HepG2 (cell line): ENCODE measurements around the gene MLANA. TPM values are rescaled to one million over a fixed set of nuclear protein-coding genes. Genes with fewer than 3 reads are reported as not detected.

Experiments
- ATAC-seq: fragments of 200-7000 bp; cut with Tn5 transposase; 3 replicates; pipeline ENCODE4 v1.9.1; 2020; ENCODE audit warnings: mild to moderate bottlenecking, moderate library complexity
- BruUV-seq: library from RNA; stranded (reverse); fragments of 400-500 nt; replicated peaks from 2 replicates; lab custom pipeline; 2021; lab: Mats Ljungman, UMichigan
- CTCF ChIA-PET: fragments of 300-600 bp; formaldehyde crosslinking; extraction: SDS; loops from one replicate; lab custom pipeline; 2021; ENCODE audit warnings: low total read pairs, inconsistent platforms, low intra/inter-chr PET ratio; lab: Yijun Ruan, JAX
- POLR2A ChIA-PET: fragments of 350-600 bp; sonication (Branson Sonifier 250); formaldehyde crosslinking; loops from one replicate; lab custom pipeline; 2020; ENCODE audit warnings: antibody characterized with exemption, inconsistent platforms; lab: Yijun Ruan, JAX
- DNase-seq: peaks from one replicate; pipeline ENCODE4 v3.0.0-alpha.2; 2015; ENCODE audit warnings: low spot score
- FAIRE-seq: peaks from 3 replicates; lab custom pipeline; 2011; peaks lifted over from hg19 to GRCh38; lab: Jason Lieb, UNC
- H2AFZ ChIP-seq: one replicate; pipeline ENCODE4 v1.6.1; 2011; ENCODE audit warnings: low read length, inconsistent platforms
- H3K27ac ChIP-seq: fragments of 300-600 bp; 3 replicates; pipeline ENCODE4 v1.8.0; 2011; ENCODE audit warnings: mixed run types, mild to moderate bottlenecking, mixed read lengths, low read length, inconsistent platforms; ENCODE audit not compliant: insufficient read depth; ENCODE audit errors: extremely low read length
- H3K27me3 ChIP-seq, 2 experiments: fragments of 200-600 bp in 1 of 2; 2 replicates in 1 of 2; 3 replicates in 1 of 2; pipeline versions ENCODE4 v1.6.0 to v1.8.0; 2011; ENCODE audit warnings: low read length in 2 of 2, mild to moderate bottlenecking in 2 of 2, moderate library complexity in 2 of 2, inconsistent platforms in 1 of 2; ENCODE audit not compliant: insufficient read depth in 2 of 2, control insufficient read depth in 1 of 2
- H3K36me3 ChIP-seq, 2 experiments: fragments of 200-600 bp in 1 of 2; replicated peaks in 1 of 2; 2 replicates in 1 of 2; 3 replicates in 1 of 2; pipeline versions ENCODE4 v1.5.1 to v1.8.0; 2011; ENCODE audit warnings: low read length in 2 of 2, inconsistent platforms in 1 of 2; ENCODE audit not compliant: insufficient read depth in 2 of 2, control insufficient read depth in 1 of 2
- H3K4me1 ChIP-seq: 2 replicates; pipeline ENCODE4 v1.5.1; 2012; ENCODE audit warnings: low read length, inconsistent platforms; ENCODE audit not compliant: insufficient read depth
- H3K4me2 ChIP-seq: 2 replicates; pipeline ENCODE4 v1.6.0; 2011; ENCODE audit warnings: low read depth, low read length, inconsistent platforms
- H3K4me3 ChIP-seq, 3 experiments: fragments of 200-600 bp in 1 of 3; sonication (generic), shearing (Covaris generic) in 1 of 3; replicated peaks in 1 of 3; 2 replicates each; pipeline ENCODE4 v1.5.1; 2011 to 2016; ENCODE audit warnings: low read length in 3 of 3, inconsistent platforms in 2 of 3, low read depth in 2 of 3, mild to moderate bottlenecking in 2 of 3, control low read depth in 1 of 3, mixed read lengths in 1 of 3; ENCODE audit not compliant: insufficient read depth in 1 of 3
- H3K79me2 ChIP-seq: one replicate; pipeline ENCODE4 v1.6.1; 2011; ENCODE audit warnings: low read length, inconsistent platforms; ENCODE audit not compliant: insufficient read depth
- H3K9ac ChIP-seq: 2 replicates; pipeline ENCODE4 v1.6.0; 2011; ENCODE audit warnings: mild to moderate bottlenecking, low read depth, low read length, inconsistent platforms; ENCODE audit not compliant: insufficient read depth
- H3K9me3 ChIP-seq: 2 replicates; pipeline ENCODE4 v1.5.1; 2012; ENCODE audit warnings: mild to moderate bottlenecking, low read length
- H4K20me1 ChIP-seq: 2 replicates; pipeline ENCODE4 v1.6.0; 2011; ENCODE audit warnings: inconsistent platforms, mild to moderate bottlenecking, low read length, moderate library complexity; ENCODE audit not compliant: insufficient read depth
- HNF1A ChIP-seq, 2 experiments: sonication (generic) in 1 of 2; formaldehyde crosslinking in 1 of 2; IDR thresholded peaks; 2 replicates each; pipeline versions ENCODE4 v1.4.0 to v1.6.1; 2016 to 2020; ENCODE audit warnings: borderline replicate concordance in 1 of 2, low read depth in 1 of 2, mild to moderate bottlenecking in 1 of 2, missing genetic modification reagents in 1 of 2
- MXD4 ChIP-seq: IDR thresholded peaks from 2 replicates; pipeline ENCODE4 v1.6.1; 2016; ENCODE audit warnings: mild to moderate bottlenecking, missing biosample characterization, missing genetic modification reagents
- NFKBIZ ChIP-seq: IDR thresholded peaks from 2 replicates; pipeline ENCODE4 v1.6.1; 2018; ENCODE audit warnings: missing genetic modification reagents, missing compliant biosample characterization
- NR1H2 ChIP-seq: sonication (generic); formaldehyde crosslinking; IDR thresholded peaks from 2 replicates; pipeline ENCODE4 v1.8.1; 2022; ENCODE audit warnings: low read depth, missing genetic modification reagents, borderline replicate concordance
- RAD21 ChIP-seq: fragments of 450-650 bp; formaldehyde crosslinking; IDR thresholded peaks from 2 replicates; pipeline ENCODE4 v1.5.0; 2020; ENCODE audit warnings: mild to moderate bottlenecking
- ZNF121 ChIP-seq: sonication (generic); formaldehyde crosslinking; IDR thresholded peaks from 2 replicates; pipeline ENCODE4 v1.5.0; 2020; ENCODE audit warnings: mild to moderate bottlenecking, missing genetic modification reagents
- ZNF253 ChIP-seq: sonication (generic); formaldehyde crosslinking; IDR thresholded peaks from 2 replicates; pipeline ENCODE4 v1.8.0; 2022; ENCODE audit warnings: mild to moderate bottlenecking, missing genetic modification reagents, borderline replicate concordance
- ZNF652 ChIP-seq: IDR thresholded peaks from 2 replicates; pipeline ENCODE4 v1.6.1; 2016; ENCODE audit warnings: low read depth, borderline replicate concordance
- ZNF749 ChIP-seq: sonication (generic); formaldehyde crosslinking; IDR thresholded peaks from 2 replicates; pipeline ENCODE4 v1.8.0; 2022; ENCODE audit warnings: mild to moderate bottlenecking, missing genetic modification reagents, moderate library complexity, borderline replicate concordance
- WGBS: methylation state at CpG from one replicate; pipeline ENCODE4 v1.1.6; 2017; ENCODE audit warnings: low lambda C conversion rate; 5-methylcytosine and 5-hydroxymethylcytosine counted together
- in situ Hi-C: cut with HindIII; loops from 2 replicates; pipeline ENCODE4 v1.10.0; 2017; ENCODE audit warnings: low pct_unique_long_range_greater_than_20kb; ENCODE audit not compliant: extremely low pct_ligation_motif_present
- intact Hi-C: fragments of 100-400 bp; cut with micrococcal nuclease; formaldehyde crosslinking; loops from one replicate; pipeline ENCODE4 v1.10.0; 2022; ENCODE audit not compliant: unreplicated experiment
- polyA plus RNA-seq, 8 experiments: library from polyadenylated mRNA; depleted of rRNA in 3 of 8; stranded (reverse) in 7 of 8; unstranded in 1 of 8; fragments of >200 nt; fragmentation: Illumina TruSeq in 4 of 8; extraction: Trizol in 4 of 8; gene quantifications; 2 replicates each; pipeline versions ENCODE4 v1.2.1 to v1.2.3, GENCODE V29; 2011 to 2016; ENCODE audit warnings: low read depth in 4 of 8, missing spikeins in 1 of 8, mixed read lengths in 1 of 8; ENCODE audit not compliant: insufficient read depth in 1 of 8
- total RNA-seq, 5 experiments: library from RNA; depleted of rRNA; stranded (reverse); fragments of >200 nt; fragmentation: Illumina TruSeq; extraction: Trizol; gene quantifications; 2 replicates each; pipeline ENCODE4 v1.2.3, GENCODE V29; 2016; ENCODE audit warnings: low read depth in 1 of 5

The MLANA gene
- total and polyA plus RNA-seq, 2 of the 13 experiments (the other 11 are each of a cell fraction or from before 2014, with no cell fraction given), result 0.11 to 0.18 TPM

- TF ChIP-seq HNF1A (IDR thresholded peaks at IDR 0.05; ENCODE audit: low read depth) (0 out of 2 replicates have a peak, but pooled peaks have one; percentile 16), HNF1A (CRISPR knock-in tag; IDR thresholded peaks at IDR 0.05; ENCODE audit: borderline replicate concordance) (no peak), RAD21 (CRISPR knock-in tag) (no peak), NR1H2 (CRISPR knock-in tag) (no peak), MXD4 (CRISPR knock-in tag) (peak; percentile 66; the same call in 1 of the 2 replicates), ZNF253 (CRISPR knock-in tag) (no peak), NFKBIZ (CRISPR knock-in tag) (peak; percentile 61; the same call in 1 of the 2 replicates)
Measured at GRCh38 chr9:5843794-5844471, 46.8 kb upstream of the MLANA start (continued).

- Histone ChIP-seq H4K20me1 (no peaks in the 10 kb centered on the region), H3K4me3 (peak overlapping the region in 1 of 3 experiments; percentile 14; a peak in 1 of 6 replicates), H2AFZ (no peak overlapping the region), H3K4me1 (peaks cover 46% of the 10 kb centered on the region), H3K27ac (peak overlapping the region; percentile 63), H3K27me3 (no peaks in the 10 kb centered on the region), H3K4me2 (peak overlapping the region; percentile 74; the same call in 1 of the 2 replicates), H3K79me2 (no peaks in the 10 kb centered on the region), H3K9ac (no peak overlapping the region), H3K36me3 (no peaks in the 10 kb centered on the region), H3K9me3 (no peaks in the 10 kb centered on the region)
- TF ChIP-seq ZNF749 (CRISPR knock-in tag), result no peak
- no peak for TF ChIP-seq ZNF652 (CRISPR knock-in tag)
- TF ChIP-seq ZNF121, result peak; percentile 59; the same call in 1 of the 2 replicates
- FAIRE-seq (no peak), ATAC-seq (no peak), DNase-seq (no peak)
- in situ Hi-C loops (no loop called here), intact Hi-C loops (no loop called here)
- ChIA-PET POLR2A (interaction anchor here (1.1 kb wide), 1 partner anchor 170 kb away, joined by 4 read pairs; the partner anchor contains the start of gene RANBP6), CTCF (no interaction called here)
- 100% methylated on average over 1 of the region's 1 CpG for WGBS
- BruUV-seq, result no TSS peak
Measured at GRCh38 chr9:5845157-5845531, 45.5 kb upstream of the MLANA start.
